GM10248 (cell line): ENCODE results near the gene TSPAN1.

Source experiments
- CTCF ChIA-PET: fragments of 300-600 bp; sonication (Branson Sonifier 250); formaldehyde crosslinking; extraction: SDS; loops from one replicate; lab custom pipeline; 2021; ENCODE audit warnings: antibody characterized with exemption; lab: Yijun Ruan, JAX
- POLR2A ChIA-PET: fragments of 350-650 bp; sonication (Branson Sonifier 250); formaldehyde crosslinking; extraction: SDS; loops from one replicate; lab custom pipeline; 2020; ENCODE audit warnings: antibody characterized with exemption; lab: Yijun Ruan, JAX
- DNase-seq: peaks from one replicate; pipeline ENCODE4 v3.0.0; 2012; ENCODE audit errors: extremely low spot score
- TF ChIP-seq, protein P1 (sequence below): IDR thresholded peaks from 2 replicates; pipeline ENCODE4 v1.5.1; 2012; ENCODE audit warnings: mild to moderate bottlenecking, low read depth; ENCODE audit errors: extremely low read depth, missing control alignments, control extremely low read depth

Gene TSPAN1

DNA sequence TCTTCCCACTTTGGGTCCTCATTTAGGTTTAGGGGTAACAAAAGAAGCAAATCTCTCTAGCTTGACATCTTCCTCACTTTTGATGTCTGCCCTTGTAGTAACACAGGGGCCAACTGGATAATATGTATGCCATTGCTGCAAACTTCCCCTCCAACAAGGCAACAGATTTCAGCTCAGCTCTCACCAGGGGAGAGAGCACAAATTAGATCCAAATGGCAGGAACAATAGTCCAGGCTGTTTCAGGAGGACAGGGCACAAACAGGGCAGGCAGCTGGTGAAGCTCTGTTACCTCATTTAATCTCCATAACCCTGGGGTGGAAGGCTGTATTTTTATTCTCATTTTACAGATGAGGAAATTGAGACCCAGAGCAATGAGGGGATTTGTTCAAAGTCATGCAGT lies 38.2 kb upstream of the TSPAN1 start:
- TF ChIP-seq, protein P1, sequence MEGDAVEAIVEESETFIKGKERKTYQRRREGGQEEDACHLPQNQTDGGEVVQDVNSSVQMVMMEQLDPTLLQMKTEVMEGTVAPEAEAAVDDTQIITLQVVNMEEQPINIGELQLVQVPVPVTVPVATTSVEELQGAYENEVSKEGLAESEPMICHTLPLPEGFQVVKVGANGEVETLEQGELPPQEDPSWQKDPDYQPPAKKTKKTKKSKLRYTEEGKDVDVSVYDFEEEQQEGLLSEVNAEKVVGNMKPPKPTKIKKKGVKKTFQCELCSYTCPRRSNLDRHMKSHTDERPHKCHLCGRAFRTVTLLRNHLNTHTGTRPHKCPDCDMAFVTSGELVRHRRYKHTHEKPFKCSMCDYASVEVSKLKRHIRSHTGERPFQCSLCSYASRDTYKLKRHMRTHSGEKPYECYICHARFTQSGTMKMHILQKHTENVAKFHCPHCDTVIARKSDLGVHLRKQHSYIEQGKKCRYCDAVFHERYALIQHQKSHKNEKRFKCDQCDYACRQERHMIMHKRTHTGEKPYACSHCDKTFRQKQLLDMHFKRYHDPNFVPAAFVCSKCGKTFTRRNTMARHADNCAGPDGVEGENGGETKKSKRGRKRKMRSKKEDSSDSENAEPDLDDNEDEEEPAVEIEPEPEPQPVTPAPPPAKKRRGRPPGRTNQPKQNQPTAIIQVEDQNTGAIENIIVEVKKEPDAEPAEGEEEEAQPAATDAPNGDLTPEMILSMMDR = no peak
- CTCF ChIA-PET = no interaction called here
- no peak for DNase-seq
- POLR2A ChIA-PET = no interaction called here

DNA sequence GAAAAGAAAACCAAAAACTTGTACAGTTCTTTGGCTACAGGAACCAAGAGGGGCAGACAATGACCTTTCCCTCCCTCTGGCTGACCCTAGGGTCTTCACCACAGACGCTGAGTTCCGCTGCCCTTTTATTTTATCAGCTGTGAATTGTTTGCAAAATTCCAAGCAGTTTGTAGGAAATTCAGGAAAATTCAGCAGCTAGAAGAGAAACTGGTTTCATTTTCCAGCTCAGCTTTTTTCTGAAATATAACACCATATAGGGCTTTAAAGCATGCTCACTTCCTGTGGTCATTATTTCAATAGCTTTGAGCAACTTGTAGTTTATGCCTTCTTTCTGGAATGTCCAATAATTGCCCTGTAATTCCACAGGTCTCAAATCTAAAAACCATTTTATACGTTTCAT lies 37.0 kb upstream of the TSPAN1 start:
- TF ChIP-seq, protein P1 = no peak
- CTCF ChIA-PET = interaction anchor here (0.8 to 1.6 kb wide), 4 partner anchors 10 to 43 kb away, joined by 3 to 5 read pairs (median 3); partner anchors contain the start of gene TSPAN1
- DNase-seq = no peak
- POLR2A ChIA-PET = no interaction called here

DNA sequence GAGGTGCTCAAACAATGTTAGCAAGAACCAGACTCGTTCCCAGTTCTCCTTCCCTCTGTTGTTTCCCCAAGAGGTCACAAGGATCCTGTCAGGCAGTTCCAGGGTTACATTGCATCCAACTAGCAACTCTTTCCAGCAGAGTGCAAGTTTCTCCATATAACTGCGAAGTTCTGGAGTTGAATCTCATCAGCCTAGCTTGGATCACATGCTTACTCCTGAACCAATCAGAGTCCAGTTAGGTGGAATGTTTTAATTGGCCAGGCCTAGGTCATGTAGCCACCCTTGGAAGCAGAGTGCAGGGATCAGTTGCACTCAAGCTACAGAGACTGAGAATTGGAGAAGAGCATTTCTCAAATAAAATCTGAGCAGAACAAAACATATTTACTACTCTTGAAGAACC lies 26.6 kb upstream of the TSPAN1 start:
- POLR2A ChIA-PET = interaction anchor here (0.7 kb wide), 1 partner anchor 20 kb away, joined by 3 read pairs; no protein-coding TSS in a partner anchor
- CTCF ChIA-PET = interaction anchor here (0.6 to 4.4 kb wide), 4 partner anchors 9 to 17 kb away, joined by 3 to 19 read pairs (median 4); no protein-coding TSS in a partner anchor
- no peak for DNase-seq
- TF ChIP-seq, protein P1 = no peak

DNA sequence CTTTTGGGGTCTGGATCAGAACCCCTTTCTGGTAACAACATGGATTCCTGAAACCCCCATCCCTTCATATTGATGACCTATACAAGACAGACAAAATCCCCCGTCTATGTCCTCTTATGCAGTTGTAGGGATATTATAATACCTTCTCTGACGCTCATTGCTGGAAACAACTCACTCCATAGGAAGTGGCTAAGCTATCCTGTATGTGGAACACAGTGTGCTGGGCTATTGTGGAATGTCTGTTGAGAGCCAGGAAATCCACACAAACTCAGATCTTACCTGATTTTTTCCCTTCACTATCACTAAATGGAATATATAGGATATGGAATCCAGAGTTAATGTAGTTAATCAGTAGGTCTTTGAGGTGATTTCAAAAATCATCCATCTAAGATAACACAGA lies 24.8 kb upstream of the TSPAN1 start:
- DNase-seq = no peak
- TF ChIP-seq, protein P1 = no peak
- ChIA-PET CTCF (no interaction called here), POLR2A (no interaction called here)

DNA sequence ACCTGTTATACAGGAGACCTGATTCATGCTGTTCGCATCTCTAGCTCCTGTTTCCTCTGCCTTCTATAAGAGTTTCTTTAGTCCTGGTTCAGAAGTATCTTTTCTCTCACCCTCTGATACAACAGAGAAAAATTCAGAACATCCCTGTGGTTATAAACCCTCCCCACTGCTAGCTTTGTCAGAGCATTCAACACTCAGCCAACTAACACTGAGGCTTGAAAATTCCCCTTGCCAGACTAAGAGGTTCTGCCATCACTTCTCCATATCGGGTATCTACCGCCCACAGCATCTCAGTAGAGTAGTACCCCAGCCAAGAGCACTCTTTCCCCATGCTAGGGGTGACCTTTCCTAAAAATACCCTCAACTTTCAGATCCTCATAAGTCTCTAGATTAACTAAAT lies 22.9 kb upstream of the TSPAN1 start:
- ChIA-PET CTCF (interaction anchor here (0.6 to 1.2 kb wide), 3 partner anchors 10 to 72 kb away, joined by 3 read pairs; no protein-coding TSS in a partner anchor), POLR2A (no interaction called here)
- DNase-seq = no peak
- TF ChIP-seq, protein P1 = no peak

DNA sequence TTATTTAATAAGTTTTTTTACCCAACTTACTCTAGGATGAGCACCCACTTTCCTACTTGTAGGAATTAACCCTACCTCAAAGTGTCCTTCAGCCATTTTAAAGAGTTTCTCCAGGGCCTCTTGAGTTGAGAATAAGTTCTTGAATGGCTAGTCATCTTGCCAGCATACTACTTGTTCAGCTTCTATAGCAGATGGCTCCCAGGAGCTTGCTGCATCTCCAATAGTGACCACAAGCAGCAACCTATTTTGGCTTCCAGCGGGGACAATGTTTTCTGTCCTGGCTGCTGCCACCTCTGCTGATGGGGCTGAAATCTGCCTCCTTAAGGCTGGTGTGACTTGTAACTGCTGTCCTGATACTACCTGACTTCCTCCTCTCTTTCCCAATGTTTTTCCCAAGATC lies 21.7 kb upstream of the TSPAN1 start:
- no peak for DNase-seq
- ChIA-PET POLR2A (no interaction called here), CTCF (no interaction called here)
- TF ChIP-seq, protein P1 = no peak
